Endometrial microvascular endothelial cells (primary cell): ENCODE results near the gene NHS. TPM values are rescaled to one million over a fixed set of nuclear protein-coding genes. Genes with fewer than 3 reads are reported as not detected.

ENCODE experiments used
- in situ Hi-C: cut with HindIII; loops from 2 replicates; pipeline ENCODE4 v1.10.0; 2017; ENCODE audit warnings: low sequenced_read_pairs, low pct_unique_long_range_greater_than_20kb; ENCODE audit errors: inconsistent ontology term
- total RNA-seq: library from RNA; depleted of rRNA; stranded (reverse); fragments of >200 nt; gene quantifications from one replicate; pipeline ENCODE4 v1.2.3, GENCODE V29; 2015; ENCODE audit errors: inconsistent ontology term

Gene NHS
- total RNA-seq, 1 donor from 2014 or later = not detected

- in situ Hi-C loops = no loop called here
These were observed 350.2 kb downstream of the NHS start for GRCh38 chrX:17725181-17725580.

DNA sequence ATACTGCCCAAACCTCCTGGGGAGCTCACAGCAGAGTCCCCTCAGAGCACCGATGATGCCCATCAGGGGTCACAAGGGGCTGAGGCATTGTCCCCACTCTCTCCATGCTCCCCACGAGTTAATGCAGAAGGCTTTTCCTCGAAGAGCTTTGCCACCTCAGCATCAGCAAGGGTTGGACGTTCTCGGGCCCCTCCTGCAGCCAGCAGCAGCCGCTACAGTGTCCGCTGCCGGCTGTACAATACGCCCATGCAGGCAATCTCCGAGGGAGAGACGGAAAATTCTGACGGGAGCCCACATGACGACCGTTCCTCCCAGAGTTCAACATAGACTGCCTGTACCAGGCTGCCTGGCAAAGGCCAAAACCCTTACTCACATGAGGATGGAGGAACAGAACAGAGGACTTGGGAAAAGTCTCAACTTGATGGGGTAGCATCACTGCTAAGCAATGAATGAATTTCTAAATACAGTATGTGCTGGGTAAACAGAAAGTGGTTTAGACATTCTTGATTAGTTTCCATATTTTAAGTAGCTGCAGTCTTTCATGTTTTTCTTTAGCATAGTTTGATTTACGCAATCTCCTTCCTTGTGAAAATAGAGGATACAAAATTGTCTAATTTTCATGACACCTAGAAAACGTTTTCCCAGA is 357.3 kb downstream of the NHS start:
- in situ Hi-C loops = no loop called here

- in situ Hi-C loops = no loop called here
These were observed 360.4 kb downstream of the NHS start for GRCh38 chrX:17735406-17735805.

GRCh38 chrX:17736478-17736855 is 361.5 kb downstream of the NHS start:
- in situ Hi-C loops = no loop called here

DNA sequence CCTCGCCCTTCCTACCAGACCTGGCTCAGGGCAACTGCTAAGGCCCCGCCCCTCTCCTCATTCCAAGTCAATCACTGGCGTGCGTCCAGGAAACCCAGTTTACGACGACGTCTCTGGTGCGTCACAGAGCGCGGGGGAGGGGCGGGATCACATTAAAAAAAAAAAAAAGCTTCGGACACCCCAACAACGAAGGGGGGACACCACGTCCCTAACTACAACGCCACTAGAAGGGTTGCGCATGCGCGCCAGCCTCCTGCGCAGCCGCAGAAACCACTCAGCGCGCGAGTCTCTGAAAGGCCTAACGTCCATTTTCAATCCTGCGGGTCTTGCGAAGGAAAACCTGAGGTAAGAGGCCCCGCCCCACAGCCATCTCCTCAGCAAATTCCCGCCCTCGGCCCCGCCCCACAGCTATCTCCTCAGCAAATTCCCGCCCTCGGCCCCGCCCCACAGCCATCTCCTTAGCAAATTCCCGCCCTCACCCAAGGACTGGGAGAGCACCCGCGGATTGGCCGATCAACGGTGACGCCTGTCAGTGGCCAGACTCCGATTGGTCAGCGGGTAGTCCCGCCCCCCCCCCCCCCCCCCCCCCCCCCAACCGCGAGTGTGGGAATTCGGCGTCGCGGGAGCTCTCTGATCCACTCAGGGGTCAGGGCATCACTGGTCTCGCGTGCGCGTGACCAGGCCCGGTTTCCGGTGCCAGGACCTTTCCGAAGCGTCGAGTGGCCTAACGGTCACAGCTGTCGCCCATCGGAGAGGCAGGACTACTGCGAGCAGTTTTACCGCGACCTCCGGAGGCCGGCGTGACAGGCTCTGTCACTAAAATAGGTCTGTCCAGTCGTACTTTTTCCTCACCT is 362.1 kb downstream of the NHS start, which contains the start of gene SCML1:
Gene SCML1, plus strand, starts transcription at position 638 of the 854 bp plus-strand sequence. CDS start 6,694 bp downstream, outside the sequence.
- in situ Hi-C loops = no loop called here

DNA sequence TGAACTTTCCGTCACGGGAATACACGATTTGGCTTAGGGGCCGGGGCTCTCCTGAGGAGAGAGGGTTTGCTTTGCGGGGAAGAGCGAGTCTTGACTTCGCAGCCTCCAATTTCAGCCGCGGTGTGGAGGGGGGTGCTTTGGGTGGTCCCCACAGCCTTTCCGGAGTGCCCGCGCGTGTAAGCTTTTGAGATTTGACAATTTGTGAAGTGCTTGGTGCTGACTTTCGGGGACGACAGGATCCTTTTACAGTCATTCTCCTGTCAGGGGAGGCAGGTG is 362.6 kb downstream of the NHS start:
- in situ Hi-C loops = no loop called here

GRCh38 chrX:17737986-17738713 is 363.1 kb downstream of the NHS start:
- in situ Hi-C loops = no loop called here

- in situ Hi-C loops = no loop called here
These were observed 363.9 kb downstream of the NHS start for GRCh38 chrX:17738737-17739535.

GRCh38 chrX:17740137-17741122 is 365.4 kb downstream of the NHS start:
- in situ Hi-C loops = no loop called here

DNA sequence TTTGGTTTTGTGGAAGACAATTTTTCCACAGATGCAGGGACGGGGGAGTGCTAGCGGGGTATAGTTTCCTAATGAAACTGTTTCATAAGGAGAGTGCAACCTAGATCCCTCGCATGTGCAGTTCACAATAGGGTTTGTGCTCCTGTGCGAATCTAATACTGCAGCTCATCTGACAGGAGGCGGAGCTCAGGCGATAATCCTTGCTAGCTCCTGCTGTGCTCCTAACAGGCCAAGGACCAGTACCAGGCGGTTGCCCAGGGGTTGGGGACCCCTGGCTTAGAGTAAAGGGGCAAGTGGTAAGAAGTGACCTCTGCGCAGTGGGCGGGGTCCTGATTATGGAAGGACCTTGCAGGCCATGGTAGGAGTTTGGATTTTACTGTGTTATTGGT is 366.1 kb downstream of the NHS start:
- in situ Hi-C loops = no loop called here

DNA sequence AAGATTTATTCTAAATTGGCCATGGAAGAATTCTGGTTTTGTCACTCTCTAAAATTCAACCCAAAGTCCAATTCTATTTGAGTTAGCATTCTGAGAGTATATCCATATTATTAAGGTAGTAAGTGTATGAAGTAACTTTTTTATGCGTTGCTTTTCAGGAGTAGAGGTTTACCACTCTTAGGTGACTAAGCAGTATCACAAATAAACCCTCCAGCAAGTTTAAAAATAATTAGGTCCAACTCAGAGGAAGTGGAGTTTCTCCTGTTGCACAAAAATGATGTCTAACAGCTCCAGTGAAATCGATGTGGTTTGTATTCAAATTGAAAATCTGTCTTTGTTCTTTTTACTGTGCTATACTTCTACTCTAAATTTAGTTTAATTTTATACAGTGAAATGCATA is 368.9 kb downstream of the NHS start:
- in situ Hi-C loops = no loop called here

DNA sequence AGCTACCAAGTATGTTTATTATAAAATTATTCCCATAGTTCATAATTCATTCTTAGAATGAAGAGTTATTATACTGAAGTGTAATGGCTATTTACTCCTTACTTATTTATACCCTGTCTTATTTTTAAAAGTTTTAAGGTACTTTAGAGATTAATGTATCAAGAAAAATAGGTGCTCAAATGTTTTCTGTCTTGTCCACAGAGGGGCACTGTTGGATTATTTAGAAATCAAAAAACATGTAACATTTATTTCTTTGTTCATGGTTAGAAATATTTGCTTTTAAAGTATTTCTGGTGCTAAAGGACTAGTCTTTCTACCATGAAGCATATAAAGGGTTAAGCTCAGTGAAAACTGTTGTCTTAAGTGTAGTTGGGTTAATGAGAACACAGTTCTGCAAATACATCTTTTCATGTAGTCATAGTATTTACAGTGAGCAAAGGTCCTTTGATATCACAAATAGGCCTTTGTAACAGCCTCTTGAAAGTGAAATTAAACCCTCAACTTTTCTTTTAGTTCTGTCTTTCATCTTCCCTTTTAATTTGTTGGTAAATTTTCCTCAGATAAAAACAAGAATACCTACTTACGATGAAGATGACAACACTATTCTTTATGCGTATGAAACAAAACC is 370.0 kb downstream of the NHS start:
- in situ Hi-C loops = no loop called here

GRCh38 chrX:17747692-17748091 is 372.7 kb downstream of the NHS start:
- in situ Hi-C loops = no loop called here

DNA sequence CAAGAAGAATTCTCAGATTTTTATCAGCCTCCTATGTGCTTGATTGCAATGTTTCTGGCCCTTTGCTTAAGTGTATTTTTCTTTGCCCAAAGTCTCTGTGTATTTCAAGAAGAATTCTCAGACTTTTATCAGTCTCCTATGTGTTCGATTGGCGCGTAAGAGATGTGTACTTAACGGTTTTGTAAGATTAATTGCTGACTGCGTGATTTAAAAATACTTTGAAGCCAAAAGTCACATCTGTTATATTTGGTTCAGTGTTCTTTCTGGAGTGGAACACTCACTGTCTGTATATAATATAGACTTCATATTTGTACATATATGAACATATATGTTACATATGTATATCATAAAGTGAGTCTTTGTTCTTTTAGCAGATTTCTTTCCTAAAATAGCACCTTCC is 373.7 kb downstream of the NHS start:
- in situ Hi-C loops = no loop called here

- in situ Hi-C loops = no loop called here
These were observed 375.4 kb downstream of the NHS start for GRCh38 chrX:17750436-17750835.

GRCh38 chrX:17758382-17758781 is 383.4 kb downstream of the NHS start:
- in situ Hi-C loops = no loop called here

DNA sequence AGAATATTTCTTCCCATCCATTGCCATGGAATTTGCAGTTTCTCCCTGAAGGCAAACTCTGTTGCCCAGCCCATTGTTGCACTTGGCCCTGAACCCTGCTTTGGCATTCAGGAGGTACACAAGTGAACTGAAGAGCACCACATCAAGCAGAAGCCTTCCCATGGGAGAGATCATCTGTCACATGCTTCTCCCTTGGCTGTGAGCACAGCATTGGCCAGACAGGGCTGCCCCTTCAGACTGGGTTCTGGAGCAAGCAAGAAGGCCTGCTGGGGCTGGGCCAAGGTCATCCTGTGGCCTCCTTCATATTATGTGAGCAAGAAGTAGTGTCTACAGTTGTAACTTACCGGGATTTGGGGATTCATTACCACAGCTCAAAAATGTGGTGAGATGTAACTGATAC is 385.0 kb downstream of the NHS start:
- in situ Hi-C loops = no loop called here

- in situ Hi-C loops = no loop called here
These were observed 392.7 kb downstream of the NHS start for GRCh38 chrX:17767734-17768133.
